NCI-H1436 treated with DMSO at 0.1 percent for 48 hours (cell line): ENCODE measurements around the gene SCFD2.

Source experiments
- DNase-seq: peaks from one replicate; lab custom pipeline; 2025; lab: John Stamatoyannopoulos, UW

Gene SCFD2

GRCh38 chr4:52952540-52952939 lies 413.3 kb downstream of the SCFD2 start:
- no peak for DNase-seq

GRCh38 chr4:52951016-52951415 lies 414.8 kb downstream of the SCFD2 start:
- no peak for DNase-seq

DNA sequence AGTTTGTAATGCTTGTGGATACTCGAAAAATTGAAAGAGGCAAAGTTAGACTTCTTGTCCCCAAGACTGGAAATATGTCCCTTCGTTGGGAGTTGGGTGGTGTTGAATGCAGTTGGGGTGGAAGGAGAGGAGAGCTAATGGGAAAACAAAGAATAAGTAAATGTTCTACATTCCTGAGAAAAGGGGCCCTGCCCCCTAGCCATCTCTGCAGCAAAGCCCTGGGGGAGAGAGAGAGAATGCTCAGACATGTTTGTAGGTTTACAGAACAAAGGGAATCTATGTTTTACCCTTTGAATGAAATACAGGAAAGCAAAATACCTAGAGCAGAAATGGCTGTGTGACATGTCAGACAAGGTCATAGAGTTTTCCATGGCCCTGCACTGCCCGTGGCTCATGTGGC lies 415.6 kb downstream of the SCFD2 start:
- DNase-seq = no peak

DNA sequence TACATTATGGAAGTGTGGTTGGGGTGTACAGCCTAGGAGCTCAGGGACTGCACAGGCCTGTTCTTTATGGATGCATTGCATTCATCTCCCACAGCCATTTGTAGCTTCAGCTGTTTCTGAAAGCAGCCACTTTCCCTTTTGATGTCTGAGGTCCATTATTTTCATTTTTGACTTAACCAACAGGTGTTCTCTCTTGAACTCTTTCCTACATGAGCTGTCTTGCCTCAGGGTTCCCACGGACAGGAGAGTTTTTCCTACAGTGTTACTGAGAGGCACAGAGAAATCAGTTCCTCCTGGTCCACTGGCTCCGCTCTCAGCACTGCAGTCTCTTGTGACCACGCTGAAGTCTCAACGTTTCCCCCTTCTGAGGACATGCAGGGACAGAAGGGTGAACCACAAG lies 416.5 kb downstream of the SCFD2 start:
- DNase-seq = no peak

GRCh38 chr4:52948057-52948423 lies 417.8 kb downstream of the SCFD2 start:
- DNase-seq = no peak

GRCh38 chr4:52947401-52948056 lies 418.3 kb downstream of the SCFD2 start:
- no peak for DNase-seq

DNA sequence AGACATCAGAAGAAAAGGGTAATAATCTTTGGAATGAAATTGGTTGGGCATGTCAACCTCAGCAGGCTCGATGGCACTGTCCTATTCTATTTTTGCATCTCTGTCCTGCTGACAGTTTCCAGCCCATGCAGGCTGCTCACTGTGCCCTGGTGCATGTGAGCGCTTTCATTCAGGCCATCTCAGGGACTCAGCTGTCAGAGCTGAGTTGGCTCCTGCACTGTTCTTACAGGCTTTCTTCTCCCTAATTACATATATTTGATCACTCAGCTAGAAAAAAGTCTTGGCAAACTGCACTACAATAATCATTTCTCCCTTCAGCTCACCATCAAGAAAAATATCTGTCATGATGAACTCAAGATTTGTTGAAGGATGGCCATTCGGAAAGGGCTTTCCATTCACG lies 419.0 kb downstream of the SCFD2 start:
- DNase-seq = no peak

- DNase-seq = no peak
Measured at GRCh38 chr4:52945982-52946381, 419.9 kb downstream of the SCFD2 start.

DNA sequence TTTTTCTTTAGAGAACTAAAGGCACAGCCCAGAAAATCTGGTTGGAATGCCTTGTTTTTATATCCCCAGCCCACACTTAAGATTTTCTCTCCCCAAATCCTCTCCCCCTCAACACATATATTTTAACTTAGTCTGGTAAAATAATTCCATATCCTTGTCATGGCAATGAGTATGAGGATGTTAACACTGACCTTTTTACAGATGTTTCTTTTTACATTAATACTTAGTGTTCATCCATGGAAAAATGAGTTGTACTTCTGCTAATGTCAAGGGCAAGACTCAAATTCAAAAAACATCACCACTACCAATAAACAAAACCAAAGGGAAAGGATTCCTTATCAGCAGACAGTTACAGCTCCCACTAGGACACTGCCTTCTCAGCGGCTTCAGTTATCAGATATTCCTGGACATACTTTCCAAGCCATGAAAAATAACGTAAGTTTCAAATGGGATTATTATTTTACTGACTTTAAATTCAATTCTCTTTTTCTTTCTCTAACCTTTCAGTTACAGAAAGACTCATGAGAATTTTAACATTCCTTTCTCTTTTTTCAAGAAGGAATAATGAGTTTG lies 420.4 kb downstream of the SCFD2 start:
- no peak for DNase-seq

GRCh38 chr4:52943677-52944076 lies 422.2 kb downstream of the SCFD2 start:
- no peak for DNase-seq

GRCh38 chr4:52942936-52943335 lies 422.9 kb downstream of the SCFD2 start:
- DNase-seq = no peak

GRCh38 chr4:52941450-52941849 lies 424.4 kb downstream of the SCFD2 start:
- no peak for DNase-seq

GRCh38 chr4:52939739-52940138 lies 426.1 kb downstream of the SCFD2 start:
- DNase-seq = no peak

DNA sequence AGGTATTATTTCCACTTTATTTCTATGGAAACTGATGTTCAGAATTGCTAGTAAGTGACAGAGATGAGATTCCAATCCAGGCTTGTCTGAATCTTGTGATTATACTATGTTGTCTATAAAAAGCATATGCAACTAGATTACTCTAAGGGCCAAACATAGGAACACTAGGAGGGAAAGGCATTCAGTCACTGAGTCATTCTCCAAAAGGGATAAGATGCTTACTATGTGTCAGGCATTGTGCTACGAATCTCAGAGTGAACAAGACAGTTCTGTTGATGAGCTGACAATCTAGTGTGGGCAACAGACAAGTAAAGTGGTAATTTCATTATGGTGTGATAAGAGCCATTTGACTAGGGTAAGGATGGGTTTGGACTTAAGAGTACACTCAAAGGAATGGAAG lies 426.5 kb downstream of the SCFD2 start:
- no peak for DNase-seq

- no peak for DNase-seq
Measured at GRCh38 chr4:52937829-52938228, 428.0 kb downstream of the SCFD2 start.

DNA sequence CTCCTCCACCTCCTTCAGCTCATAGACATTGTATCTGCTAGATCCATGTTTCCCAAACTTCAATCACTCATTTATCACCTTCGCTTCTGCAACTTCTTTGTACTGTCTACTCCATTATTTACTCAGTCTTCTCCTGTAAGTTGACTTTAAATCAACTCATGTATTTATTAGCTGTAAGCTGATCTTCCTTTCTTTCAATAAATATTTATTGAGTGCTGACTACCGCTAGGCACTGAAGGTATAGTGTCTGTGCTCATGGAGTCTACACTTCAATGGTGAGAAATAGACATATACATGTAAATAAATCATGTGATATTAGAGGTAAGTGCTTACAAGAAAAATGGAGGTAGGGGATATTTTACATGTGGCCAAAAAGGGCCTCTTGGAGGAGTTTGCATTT lies 429.1 kb downstream of the SCFD2 start:
- no peak for DNase-seq

- DNase-seq = no peak
Measured at GRCh38 chr4:52935317-52935716, 430.5 kb downstream of the SCFD2 start.

DNA sequence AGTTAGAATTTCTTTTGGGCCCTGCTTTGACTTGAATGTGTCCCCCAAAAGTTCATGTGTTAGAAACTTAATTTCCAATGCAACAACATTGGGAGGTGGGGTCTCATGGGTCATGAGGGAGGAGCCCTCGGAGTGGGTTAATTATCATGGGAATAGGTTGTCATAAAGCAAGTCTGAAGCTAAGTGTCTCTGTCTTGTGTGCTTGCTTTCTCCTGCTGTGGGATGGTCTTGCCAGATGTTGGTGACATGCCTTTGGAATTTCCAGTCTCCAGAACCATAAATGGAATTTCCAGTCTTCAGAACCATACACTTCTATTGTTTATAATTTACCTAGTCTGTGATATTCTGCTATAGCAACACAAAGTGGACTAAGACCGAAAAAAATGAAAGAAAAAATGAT lies 432.1 kb downstream of the SCFD2 start:
- DNase-seq = no peak

DNA sequence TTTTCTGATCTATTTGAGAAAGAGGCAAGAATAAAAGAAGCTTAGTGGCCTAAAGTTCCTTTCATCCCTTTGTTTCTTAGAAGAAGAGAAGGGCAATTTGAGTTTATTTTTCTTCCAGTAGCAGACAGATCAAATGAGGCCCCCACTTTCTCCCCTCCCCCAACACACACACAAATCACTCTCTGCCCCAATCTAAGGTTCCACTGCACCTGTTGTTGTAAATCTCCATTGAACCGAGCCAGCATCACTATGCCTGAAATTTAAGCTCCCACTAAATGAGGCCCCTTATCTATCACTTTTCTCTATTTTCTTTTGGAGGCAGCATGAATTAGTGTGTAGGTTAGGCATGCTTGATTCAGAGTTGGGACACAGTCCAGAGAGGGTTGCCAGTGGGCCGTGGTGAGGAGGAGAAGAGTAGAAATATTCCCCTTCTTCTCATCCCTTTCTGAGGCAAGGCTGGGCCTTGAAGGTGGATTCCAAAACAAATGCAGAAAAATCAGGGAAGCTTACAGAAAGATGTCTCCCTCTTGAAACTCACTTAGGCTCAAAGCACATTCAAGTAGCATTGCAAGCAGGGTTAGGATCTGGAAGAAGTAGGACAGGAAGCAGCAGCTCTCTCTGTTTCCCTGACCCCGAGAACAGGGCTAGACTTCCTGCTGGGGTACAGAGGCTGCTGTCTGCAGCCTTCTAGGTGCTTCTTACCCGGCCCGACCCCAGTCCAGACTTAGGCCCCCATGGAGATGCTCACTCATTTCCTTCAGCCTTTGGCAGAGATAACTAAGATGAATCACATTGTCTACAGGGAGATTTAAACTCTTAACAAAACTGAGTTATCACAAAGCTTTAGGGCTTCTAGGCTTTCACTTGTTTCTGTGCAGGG lies 433.0 kb downstream of the SCFD2 start:
- DNase-seq = no peak

DNA sequence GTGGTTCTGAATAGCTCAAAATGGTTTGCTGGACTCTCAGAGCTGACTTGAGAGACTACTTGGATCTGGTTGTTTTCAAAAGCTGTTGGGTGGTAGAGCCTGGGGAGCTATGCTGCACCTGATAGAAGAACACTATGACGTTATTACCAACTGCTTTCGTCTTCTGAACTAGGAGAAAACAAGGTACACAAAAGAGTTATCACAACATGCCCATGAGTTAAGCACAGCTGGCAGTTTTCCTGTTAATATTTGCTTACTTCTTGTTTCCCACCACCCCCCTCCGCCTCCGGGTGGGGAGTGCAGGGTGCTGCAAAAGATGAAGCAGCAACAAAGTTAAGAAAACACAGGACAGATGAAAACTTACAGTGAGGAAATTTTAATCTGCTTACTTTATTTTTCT lies 434.6 kb downstream of the SCFD2 start:
- no peak for DNase-seq

DNA sequence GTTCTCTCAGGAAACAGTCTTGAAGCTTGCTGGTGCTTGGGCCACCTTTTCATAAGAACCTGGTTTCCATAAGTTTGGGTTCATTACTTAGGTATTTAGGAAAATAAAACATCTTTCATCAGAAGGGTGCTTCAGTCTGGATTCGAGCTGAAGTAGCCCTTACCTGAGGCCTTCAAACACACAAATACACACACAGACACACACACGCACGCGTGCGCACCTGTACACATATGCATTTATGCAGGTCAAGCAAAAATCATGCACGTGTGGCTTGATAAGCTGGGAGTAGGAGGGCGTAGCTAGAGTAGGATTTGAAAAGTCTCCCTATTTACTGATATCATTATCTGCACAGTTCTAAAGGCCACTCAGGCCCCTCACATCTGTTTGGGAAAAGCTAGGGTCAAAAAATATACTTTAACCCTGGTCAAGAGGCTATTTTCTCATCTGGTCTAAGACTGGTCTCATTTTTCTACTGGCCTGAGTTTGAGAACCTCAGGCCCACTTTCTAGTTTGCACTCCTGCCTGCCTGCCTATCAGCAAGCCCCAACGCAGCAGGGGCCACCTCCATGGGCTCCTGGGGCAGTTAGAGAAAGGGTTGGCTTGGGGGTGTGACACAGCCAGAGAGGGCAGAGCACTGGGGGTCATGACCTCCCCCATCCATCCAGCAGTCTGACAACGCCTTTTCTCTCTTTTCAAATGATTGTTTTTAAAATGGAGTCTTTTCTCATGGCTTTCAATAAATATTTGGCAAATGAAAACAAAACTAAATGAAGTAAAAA lies 439.5 kb downstream of the SCFD2 start:
- no peak for DNase-seq

DNA sequence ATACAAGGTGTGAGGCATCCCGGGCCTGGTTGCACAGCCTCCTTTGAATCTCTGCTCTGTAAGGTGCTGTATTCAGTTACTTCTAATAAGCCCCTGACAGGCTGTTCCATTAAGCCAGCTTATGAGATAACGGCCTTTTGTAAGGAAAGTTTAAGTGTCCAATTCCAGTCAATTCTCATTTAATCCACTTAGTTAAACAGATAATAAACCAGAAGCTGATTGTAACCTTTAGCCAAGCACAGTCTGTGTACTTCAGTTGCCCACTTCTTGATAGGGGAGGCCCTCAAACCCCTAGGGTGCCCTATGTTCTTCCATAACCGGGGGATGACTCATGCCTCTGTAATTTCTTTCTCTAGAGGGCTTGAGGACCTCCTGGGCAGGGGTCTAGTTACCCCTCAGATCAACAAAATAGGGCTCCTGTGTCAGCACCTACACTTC lies 440.3 kb downstream of the SCFD2 start:
- DNase-seq = no peak

DNA sequence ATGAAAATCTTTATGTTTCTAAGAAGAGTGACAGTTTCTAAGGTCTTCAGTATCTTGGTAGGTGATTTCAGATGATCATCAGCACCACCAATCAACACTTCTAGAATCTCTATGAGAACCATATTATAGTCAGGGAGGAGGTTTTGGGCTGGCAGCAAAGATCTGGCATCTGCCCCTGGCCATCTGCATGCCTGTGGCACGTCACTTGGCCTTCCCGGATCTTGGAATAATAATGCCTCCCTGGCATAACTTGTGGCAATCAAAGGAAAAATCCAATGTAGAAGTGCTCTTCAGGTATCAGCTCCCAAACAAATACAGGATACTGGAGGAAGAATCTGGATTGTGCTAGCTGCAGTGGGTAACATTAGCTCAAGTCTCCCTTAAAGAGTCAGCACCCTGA lies 446.4 kb downstream of the SCFD2 start:
- no peak for DNase-seq
